GM12878 (cell line): ENCODE results near the gene SLC45A2. TPM values are rescaled to one million over a fixed set of nuclear protein-coding genes. Genes with fewer than 3 reads are reported as not detected.

Experiments used
- ATAC-seq: fragments of 200-7000 bp; cut with Tn5 transposase; 3 replicates; pipeline ENCODE4 v1.9.1; 2020; ENCODE audit warnings: mild to moderate bottlenecking, moderate library complexity
- BruUV-seq: library from RNA; stranded (reverse); fragments of 400-500 nt; replicated peaks from 2 replicates; lab custom pipeline; 2021; lab: Mats Ljungman, UMichigan
- CTCF ChIA-PET: fragments of 300-600 bp; sonication (Branson Sonifier 250); formaldehyde crosslinking; extraction: SDS; loops from one replicate; lab custom pipeline; 2021; ENCODE audit warnings: inconsistent platforms; lab: Yijun Ruan, JAX
- POLR2A ChIA-PET: fragments of 350-600 bp; formaldehyde crosslinking; extraction: SDS; loops from one replicate; lab custom pipeline; 2021; ENCODE audit warnings: inconsistent platforms; lab: Charles Lee
- RAD21 ChIA-PET: fragments of 300-600 bp; sonication (Branson Sonifier 250); formaldehyde crosslinking; loops from one replicate; lab custom pipeline; 2023; ENCODE audit warnings: antibody characterized with exemption; ENCODE audit not compliant: unreplicated experiment; lab: Charles Lee
- SMC1A ChIA-PET: fragments of 300-600 bp; sonication (Branson Sonifier 250); formaldehyde crosslinking; loops from one replicate; lab custom pipeline; 2023; ENCODE audit not compliant: unreplicated experiment, uncharacterized antibody; lab: Charles Lee
- DNase-seq: peaks from one replicate; pipeline ENCODE4 v3.0.0-alpha.2; 2011; ENCODE audit warnings: low read depth, low spot score
- FAIRE-seq: peaks from 3 replicates; lab custom pipeline; 2011; peaks lifted over from hg19 to GRCh38; lab: Jason Lieb, UNC
- H2AFZ ChIP-seq: 2 replicates; pipeline ENCODE4 v1.6.0; 2011; ENCODE audit warnings: low read depth, low read length, control low read depth; ENCODE audit not compliant: control insufficient read depth
- H3K27ac ChIP-seq: 2 replicates; pipeline ENCODE4 v1.5.1; 2011; ENCODE audit warnings: control low read depth; ENCODE audit not compliant: control insufficient read depth, insufficient read depth
- H3K27me3 ChIP-seq, 2 experiments: replicated peaks in 1 of 2; 2 replicates each; pipeline versions ENCODE4 v1.6.0 to v1.6.1; 2011; ENCODE audit warnings: low read length in 1 of 2; ENCODE audit not compliant: control insufficient read depth in 2 of 2, insufficient read depth in 2 of 2
- H3K36me3 ChIP-seq, 2 experiments: 2 replicates each; pipeline ENCODE4 v1.5.1; 2011; ENCODE audit warnings: low read length in 1 of 2; ENCODE audit not compliant: control insufficient read depth in 2 of 2, insufficient read depth in 2 of 2
- H3K4me1 ChIP-seq: 2 replicates; pipeline ENCODE4 v1.6.1; 2011; ENCODE audit warnings: mild to moderate bottlenecking, low read length, moderate library complexity, mixed read lengths; ENCODE audit not compliant: control insufficient read depth, insufficient read depth
- H3K4me2 ChIP-seq: 2 replicates; pipeline ENCODE4 v1.6.0; 2011; ENCODE audit warnings: control low read depth; ENCODE audit not compliant: control insufficient read depth, insufficient read depth
- H3K4me3 ChIP-seq: fragments of 200-600 bp; sonication (generic); 2 replicates; pipeline ENCODE4 v1.5.1; 2016
- H3K79me2 ChIP-seq: 2 replicates; pipeline ENCODE4 v1.6.0; 2011; ENCODE audit warnings: low read length; ENCODE audit not compliant: control insufficient read depth, insufficient read depth
- H3K9ac ChIP-seq: 2 replicates; pipeline ENCODE4 v1.8.0; 2011; ENCODE audit warnings: low read length, control low read depth, mixed read lengths; ENCODE audit not compliant: control insufficient read depth, insufficient read depth
- H3K9me3 ChIP-seq: replicated peaks from 3 replicates; pipeline ENCODE4 v1.5.1; 2011; ENCODE audit warnings: mild to moderate bottlenecking, low read length; ENCODE audit not compliant: control insufficient read depth, insufficient read depth
- H4K20me1 ChIP-seq: 2 replicates; pipeline ENCODE4 v1.6.0; 2011; ENCODE audit not compliant: control insufficient read depth, insufficient read depth
- BCL11A ChIP-seq: IDR thresholded peaks from 2 replicates; pipeline ENCODE4 v1.6.1; 2011; ENCODE audit warnings: low read depth, low read length
- CEBPB ChIP-seq, 2 experiments: fragments of 150-350 bp in 1 of 2; IDR thresholded peaks; 2 replicates each; pipeline ENCODE4 v1.6.1; 2012 to 2014; ENCODE audit warnings: low read depth in 2 of 2, low read length in 2 of 2, borderline replicate concordance in 1 of 2, inconsistent platforms in 1 of 2
- NFIC ChIP-seq: IDR thresholded peaks from 2 replicates; pipeline ENCODE4 v1.6.1; 2012; ENCODE audit warnings: low read depth, mild to moderate bottlenecking, inconsistent platforms, low read length, moderate library complexity
- RAD51 ChIP-seq: fragments of 450-650 bp; IDR thresholded peaks from 2 replicates; pipeline ENCODE4 v1.6.1; 2016; ENCODE audit warnings: moderate library complexity, mild to moderate bottlenecking, inconsistent platforms
- REST ChIP-seq: IDR thresholded peaks from 2 replicates; pipeline ENCODE4 v1.6.1; 2012; ENCODE audit warnings: mild to moderate bottlenecking, low read depth, low read length
- SREBF1 ChIP-seq: IDR thresholded peaks from 2 replicates; pipeline ENCODE4 v1.6.1; 2012; ENCODE audit warnings: mild to moderate bottlenecking, low read length
- TCF3 ChIP-seq: IDR thresholded peaks from 2 replicates; pipeline ENCODE4 v1.6.1; 2012; ENCODE audit warnings: low read depth, mild to moderate bottlenecking, low read length, borderline replicate concordance; ENCODE audit not compliant: insufficient read depth
- YY1 ChIP-seq: IDR thresholded peaks from 2 replicates; pipeline ENCODE4 v1.6.1; 2011; ENCODE audit warnings: low read depth, mild to moderate bottlenecking, low read length
- ZBTB40 ChIP-seq: fragments of 450-650 bp; IDR thresholded peaks from 2 replicates; pipeline ENCODE4 v1.6.1; 2016; ENCODE audit warnings: mild to moderate bottlenecking, moderate library complexity, borderline replicate concordance
- WGBS: methylation state at CpG from one replicate; pipeline ENCODE4 v1.1.6; 2016; ENCODE audit warnings: low lambda C conversion rate; ENCODE audit not compliant: insufficient replicate concordance, insufficient coverage; ENCODE audit errors: missing lambda C conversion rate; 5-methylcytosine and 5-hydroxymethylcytosine counted together
- in situ Hi-C: fragments of 300-500 bp; cut with MboI; formaldehyde crosslinking; loops from 9 replicates; pipeline ENCODE4 v1.14.3; 2018; ENCODE audit warnings: mixed read lengths
- intact Hi-C: fragments of 100-400 bp; cut with micrococcal nuclease; formaldehyde crosslinking; loops from one replicate; pipeline ENCODE4 v1.14.2; 2022; ENCODE audit not compliant: unreplicated experiment
- polyA plus RNA-seq, 11 experiments: library from polyadenylated mRNA; depleted of rRNA in 4 of 11; unstranded in 6 of 11; stranded (reverse) in 5 of 11; fragments of >200 nt; fragmentation: Nextera tagmentation in 4 of 11; fragmentation: Illumina TruSeq in 1 of 11; extraction: Ambion mirVana in 4 of 11; extraction: Trizol in 1 of 11; gene quantifications; 1 replicate in 1 of 11; 2 replicates in 10 of 11; pipeline versions ENCODE4 v1.2.1 to v1.2.3, GENCODE V29; 2011 to 2016; ENCODE audit warnings: inconsistent platforms in 2 of 11, missing spikeins in 2 of 11, low read depth in 1 of 11
- total RNA-seq, 4 experiments: library from RNA; depleted of rRNA in 3 of 4; stranded (reverse); fragments of >200 nt in 3 of 4; fragmentation: Illumina TruSeq in 1 of 4; extraction: Trizol in 1 of 4; gene quantifications; 2 replicates each; pipeline versions ENCODE4 v1.2.1 to v1.2.3, GENCODE V29; 2013 to 2021

Gene SLC45A2
- total and polyA plus RNA-seq, 10 of the 15 experiments (the other 5 are each of a cell fraction or from before 2014, with no cell fraction given) = 0.06 to 0.07 TPM; not detected in 8

GRCh38 chr5:33992864-33993263 lies 8.4 kb upstream of the SLC45A2 start:
- ATAC-seq = no peak
- Histone ChIP-seq H3K9me3 (no peaks in the 10 kb centered on the region; the same call in 2 of the 3 replicates), H2AFZ (no peak overlapping the region), H3K27me3 (no peaks in the 10 kb centered on the region), H3K4me3 (no peak overlapping the region), H3K4me2 (no peak overlapping the region), H3K79me2 (no peaks in the 10 kb centered on the region), H3K27ac (no peak overlapping the region), H3K4me1 (peaks cover 4% of the 10 kb centered on the region; the same call in 1 of the 2 replicates), H3K36me3 (peaks cover 0 to 5% of the 10 kb centered on the region in 2 experiments; a peak in 2 of 4 replicates), H3K9ac (no peak overlapping the region), H4K20me1 (no peaks in the 10 kb centered on the region)
- POLR2A ChIA-PET = no interaction called here
- in situ Hi-C loops = no loop called here
- no TSS peak for BruUV-seq
- no peak for DNase-seq
- intact Hi-C loops = no loop called here
- no peak for TF ChIP-seq REST
- no peak for TF ChIP-seq ZBTB40
- TF ChIP-seq SREBF1 = no peak
- no peak for TF ChIP-seq NFIC
- TF ChIP-seq TCF3 = no peak
- no peak for TF ChIP-seq CEBPB (IDR thresholded peaks at IDR 0.05; ENCODE audit: borderline replicate concordance in 1 of 2, low read depth in 2 of 2, low read length in 2 of 2)
- no peak for TF ChIP-seq BCL11A
- TF ChIP-seq RAD51 = no peak
- TF ChIP-seq YY1 = no peak
- CTCF ChIA-PET = no interaction called here
- no peak for FAIRE-seq
- SMC1A ChIA-PET = interaction anchor here (0.7 kb wide), 1 partner anchor 548 kb away, joined by 3 read pairs; no protein-coding TSS in a partner anchor
- RAD21 ChIA-PET = no interaction called here
- 78% methylated on average over 2 of the region's 2 CpGs for WGBS
